ENCODE data around the gene PCSK7. TPM values are rescaled to one million over a fixed set of nuclear protein-coding genes. Genes with fewer than 3 reads are reported as not detected.

PCSK7 gene
- polyA plus RNA-seq, 4 donors, result 18.7 to 36.1 (median 21.4) TPM

DNA sequence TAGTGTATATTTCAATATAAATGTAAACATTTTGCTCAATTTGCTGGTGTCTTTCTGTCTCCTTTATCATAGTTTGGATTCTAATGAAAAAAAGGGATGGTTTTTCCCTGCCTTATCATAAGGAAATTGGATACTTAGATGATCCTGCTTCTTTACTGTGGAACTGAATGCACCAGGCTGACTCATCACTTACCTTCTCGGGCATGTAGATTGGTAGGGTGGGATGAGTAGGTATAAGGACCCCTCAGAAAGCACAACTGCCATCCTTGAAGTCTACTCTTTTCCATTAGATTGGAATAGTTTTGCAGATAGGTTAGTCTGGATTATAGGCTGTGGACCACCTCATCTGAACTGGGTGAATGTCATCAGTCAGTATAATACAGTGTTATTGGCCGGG, 60.9 kb downstream of the PCSK7 start:
- no peak for DNase-seq (ENCODE audit: low read depth in 4 of 4, low spot score in 3 of 4)

DNA sequence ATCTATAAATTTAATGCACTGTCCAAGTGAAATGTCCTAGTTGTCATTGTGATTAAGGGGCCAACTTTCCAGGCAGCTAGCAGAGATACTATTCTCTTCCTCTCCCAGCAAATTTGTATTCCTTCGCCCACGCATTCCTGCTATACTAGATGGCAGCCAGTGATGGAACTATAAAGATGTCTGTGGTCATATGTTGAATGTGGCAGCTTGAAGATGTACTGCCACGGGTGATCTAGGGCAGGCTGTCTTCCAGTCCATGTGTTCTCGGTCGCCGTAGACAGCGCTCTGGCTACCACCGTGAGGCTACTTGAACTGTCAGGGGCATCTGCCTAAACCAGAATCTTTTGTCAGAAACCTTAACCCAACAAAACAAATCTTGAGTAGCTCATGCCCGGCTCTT, 61.7 kb downstream of the PCSK7 start:
- DNase-seq (ENCODE audit: low read depth in 4 of 4, low spot score in 3 of 4), result no peak

DNA sequence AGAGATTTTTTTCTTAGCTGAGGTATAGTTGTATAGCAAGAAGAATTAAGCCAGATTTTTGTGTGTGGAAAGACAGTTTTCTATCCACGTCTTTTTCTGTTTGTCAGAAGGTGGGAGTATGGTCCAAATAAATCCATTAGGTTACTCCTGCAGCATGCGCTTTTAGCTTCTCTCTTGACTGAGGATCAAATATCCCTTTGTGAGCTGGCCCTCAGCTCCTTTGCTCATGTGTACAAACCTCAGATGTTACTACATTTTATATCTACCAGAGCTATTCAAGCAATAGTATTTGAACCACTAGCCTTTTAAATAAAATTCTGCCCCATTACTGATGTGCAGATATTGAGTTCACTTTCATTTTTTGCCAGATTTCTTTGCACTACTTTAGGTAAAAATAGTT, 62.1 kb downstream of the PCSK7 start:
- DNase-seq (ENCODE audit: low read depth in 4 of 4, low spot score in 3 of 4), result no peak

DNA sequence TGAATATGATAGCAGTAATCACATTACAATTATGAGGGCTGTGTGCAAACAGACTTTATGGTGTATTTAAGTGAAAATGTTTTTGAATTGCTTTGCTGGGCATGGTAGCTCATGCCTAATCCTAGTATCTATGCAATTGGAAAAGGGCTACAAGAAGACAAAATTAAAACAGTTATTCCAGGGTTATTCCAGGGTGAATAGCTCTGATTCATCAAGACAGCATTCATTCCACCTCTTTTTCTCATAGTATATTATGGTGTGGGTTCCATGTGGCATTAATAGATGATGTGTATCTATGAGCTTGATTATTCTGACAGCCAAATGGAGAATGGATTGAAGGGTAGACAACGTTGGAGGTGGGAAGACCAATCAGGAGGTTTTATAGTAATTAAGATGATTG, 65.4 kb downstream of the PCSK7 start:
- DNase-seq (ENCODE audit: low read depth in 4 of 4, low spot score in 3 of 4), result no peak

DNA sequence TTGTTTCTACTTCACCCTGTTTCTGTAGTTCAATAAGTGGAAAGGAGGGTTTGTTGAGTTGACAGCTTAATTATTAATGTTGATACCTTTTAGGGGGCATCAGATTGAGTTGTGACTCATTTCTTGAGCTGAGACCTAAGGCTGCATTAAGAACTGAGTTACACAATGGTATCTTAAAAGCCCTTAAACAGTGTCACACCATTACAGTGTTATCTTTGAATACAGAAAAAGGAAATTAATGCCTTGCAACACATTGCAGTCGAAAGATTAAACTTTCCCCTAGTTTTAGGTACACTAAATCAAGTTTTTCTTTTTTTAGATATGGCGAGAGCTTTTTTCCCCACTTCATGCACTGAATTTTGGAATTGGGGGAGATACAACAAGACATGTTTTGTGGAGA, 71.0 kb downstream of the PCSK7 start:
- DNase-seq (ENCODE audit: low read depth in 4 of 4, low spot score in 3 of 4), result no peak

DNA sequence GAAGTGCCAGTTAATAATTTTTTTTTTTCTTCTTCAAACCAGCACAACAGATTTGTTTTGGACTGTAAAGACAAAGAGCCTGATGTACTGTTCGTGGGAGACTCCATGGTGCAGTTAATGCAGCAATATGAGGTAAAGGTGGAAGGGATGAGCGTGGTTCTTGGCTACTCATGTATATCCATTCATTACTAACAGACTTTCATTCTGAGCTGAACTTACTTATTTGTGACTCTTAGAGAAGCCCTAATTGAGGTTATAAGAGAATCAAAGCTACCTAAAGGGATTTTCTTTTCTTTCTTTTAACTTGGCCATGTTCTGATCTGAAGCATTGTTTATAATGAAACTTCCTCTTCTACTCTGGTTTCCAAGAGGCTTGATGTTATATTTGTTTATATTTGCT, 72.0 kb downstream of the PCSK7 start:
- no peak for DNase-seq (ENCODE audit: low read depth in 4 of 4, low spot score in 3 of 4)

DNA sequence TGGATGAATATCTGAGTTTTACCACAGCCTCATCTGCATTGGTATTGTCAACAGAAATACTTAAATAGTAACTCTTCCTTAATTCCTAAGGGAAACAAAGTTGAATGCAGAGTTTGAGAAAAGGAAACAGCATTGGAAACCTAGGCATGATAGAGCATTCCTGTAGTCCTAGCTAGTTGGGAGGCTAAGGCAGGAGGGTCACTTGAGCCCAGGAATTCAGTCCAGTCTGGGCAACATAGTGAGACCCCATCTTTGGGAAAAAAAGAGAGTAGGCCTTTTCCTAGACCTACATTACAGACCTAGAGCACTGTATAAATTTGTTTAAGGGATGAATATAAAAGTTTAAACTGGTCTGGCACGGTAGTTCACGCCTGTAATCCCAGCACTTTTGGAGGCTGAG, 74.4 kb downstream of the PCSK7 start:
- DNase-seq (ENCODE audit: low read depth in 4 of 4, low spot score in 3 of 4), result no peak

DNA sequence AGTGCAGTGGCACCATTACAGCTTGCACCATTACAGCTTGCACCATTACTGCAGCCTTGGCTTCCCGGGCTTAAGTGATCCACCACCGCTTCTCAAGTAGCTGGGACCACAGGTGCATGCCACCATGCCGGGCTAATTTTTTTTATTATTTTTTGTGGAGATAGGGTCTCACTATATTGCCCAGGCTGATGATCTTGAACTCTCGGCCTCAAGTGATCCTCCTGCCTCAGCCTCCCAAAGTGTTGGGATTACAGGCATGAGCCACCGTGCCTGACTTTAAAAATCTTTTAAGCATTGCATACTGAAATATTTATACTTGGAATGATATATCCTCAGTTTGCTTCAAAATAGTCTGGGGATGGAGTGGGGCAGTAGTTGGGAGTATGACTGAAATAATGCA, 77.4 kb downstream of the PCSK7 start:
- no peak for DNase-seq (ENCODE audit: low read depth in 4 of 4, low spot score in 3 of 4)

Other genes starting within 250 kb of the PCSK7 start
- gene SIK3, start 133.6 kb downstream of the PCSK7 start, polyA plus RNA-seq (ENCODE audit: insufficient read length in 4 of 4), result 10 to 100 TPM; 23.0 to 44.9 (median 33.6) TPM
- 10 to 100 TPM; 73.3 to 79.9 (median 75.1) TPM for gene PAFAH1B2, start 87.8 kb downstream of the PCSK7 start, polyA plus RNA-seq (ENCODE audit: insufficient read length in 4 of 4)
- 10 to 100 TPM; 38.0 to 47.9 (median 44.5) TPM for gene SIDT2, start 53.3 kb downstream of the PCSK7 start, polyA plus RNA-seq (ENCODE audit: insufficient read length in 4 of 4)
- 100 to 1,000 TPM; 130 to 307 (median 140) TPM for gene TAGLN, start 32.7 kb downstream of the PCSK7 start, polyA plus RNA-seq (ENCODE audit: insufficient read length in 4 of 4)
- gene RNF214, start 598 bp upstream of the PCSK7 start, polyA plus RNA-seq (ENCODE audit: insufficient read length in 4 of 4), result 10 to 100 TPM; 23.4 to 34.8 (median 31.5) TPM
- 10 to 100 TPM; 16.1 to 24.6 (median 19.7) TPM for gene BACE1-AS, start 59.3 kb upstream of the PCSK7 start, polyA plus RNA-seq (ENCODE audit: insufficient read length in 4 of 4)
- 10 to 100 TPM; 58.7 to 76.5 (median 64.4) TPM for gene BACE1, start 84.2 kb upstream of the PCSK7 start, polyA plus RNA-seq (ENCODE audit: insufficient read length in 4 of 4)
- gene CEP164, start 95.8 kb upstream of the PCSK7 start, polyA plus RNA-seq (ENCODE audit: insufficient read length in 4 of 4), result 10 to 100 TPM; 22.7 to 43.0 (median 27.0) TPM

All from left renal pelvis (tissue), 4 donors.